Activated CD8-positive, alpha-beta T cell treated with anti-CD3 and anti-CD28 coated beads, Interleukin-2, amount 10 ng/mL, durations not matched to agents 7 days and 5 days (primary cell): ENCODE data around the gene RTN4R. TPM values are rescaled to one million over a fixed set of nuclear protein-coding genes. Genes with fewer than 3 reads are reported as not detected.

ENCODE experiments used
- ATAC-seq: fragments of 150-1000 bp; cut with Tn5 transposase; one replicate; pipeline ENCODE4 v1.10.0; 2021; ENCODE audit warnings: moderate library complexity
- CTCF ChIA-PET: fragments of 350-600 bp; sonication (Branson Sonifier 250); formaldehyde crosslinking; loops from one replicate; lab custom pipeline; 2021; ENCODE audit warnings: antibody characterized with exemption; lab: Charles Lee
- POLR2A ChIA-PET: fragments of 350-600 bp; sonication (Branson Sonifier 250); formaldehyde crosslinking; loops from one replicate; lab custom pipeline; 2021; ENCODE audit warnings: antibody characterized with exemption; lab: Charles Lee
- DNase-seq: peaks from one replicate; pipeline ENCODE4 v3.0.0-alpha.2; 2020
- H3K27ac Mint-ChIP-seq: one replicate; pipeline ENCODE4 v1.8.0; 2021; ENCODE audit warnings: mild to moderate bottlenecking, mixed read lengths
- H3K27me3 Mint-ChIP-seq: one replicate; pipeline ENCODE4 v1.8.0; 2021; ENCODE audit warnings: low read depth, mixed read lengths
- H3K36me3 Mint-ChIP-seq: one replicate; pipeline ENCODE4 v1.8.0; 2021; ENCODE audit warnings: low read depth, mixed read lengths
- H3K4me1 Mint-ChIP-seq: one replicate; pipeline ENCODE4 v1.8.0; 2021; ENCODE audit warnings: low read depth, mixed read lengths
- H3K4me3 Mint-ChIP-seq: one replicate; pipeline ENCODE4 v1.8.0; 2021; ENCODE audit warnings: mild to moderate bottlenecking, mixed read lengths
- H3K9me3 Mint-ChIP-seq: one replicate; pipeline ENCODE4 v1.8.0; 2022; ENCODE audit warnings: mixed read lengths; ENCODE audit not compliant: insufficient read depth
- microRNA-seq: library from miRNA; unstranded; fragments of <30 nt; microRNA quantifications from one replicate; pipeline ENCODE4 v1.2.0, GENCODE V29; 2022
- total RNA-seq, 2 experiments: library from RNA; stranded (reverse); gene quantifications; one replicate each; pipeline ENCODE4 v1.2.3, GENCODE V29; 2021

The RTN4R gene
- total RNA-seq, 2 experiments from 2014 or later = 3.7 to 3.8 TPM

DNA sequence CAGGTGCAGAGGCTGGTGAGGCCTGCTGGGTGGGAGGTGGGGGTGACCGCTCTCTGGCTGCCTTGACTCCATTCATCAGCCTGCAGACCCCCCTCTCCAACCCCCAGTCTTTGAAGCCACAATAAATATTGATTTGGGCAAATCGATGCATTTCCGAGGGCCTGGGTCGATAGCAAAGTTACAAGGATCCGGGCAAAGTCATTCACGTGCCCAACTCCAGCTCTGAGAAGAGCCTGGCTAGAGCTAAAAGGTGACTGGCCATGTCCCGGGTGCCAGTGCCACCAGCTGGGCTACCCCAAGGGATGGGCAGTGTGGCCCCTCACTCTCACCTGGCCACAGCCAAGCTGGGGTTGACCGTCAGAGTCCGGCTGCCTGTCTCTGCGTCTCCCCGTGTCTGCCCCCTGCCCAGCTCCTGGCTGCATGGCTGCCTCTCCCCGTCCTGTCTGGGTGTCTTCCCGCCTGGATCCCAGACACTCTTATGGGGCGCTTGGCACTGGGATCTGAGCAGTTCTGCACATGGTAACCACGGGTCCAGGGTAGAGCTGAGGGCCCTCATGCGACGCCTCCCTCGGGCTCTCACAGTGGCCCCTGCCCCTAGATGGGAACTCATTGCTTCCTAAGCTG, 70.6 kb downstream of the RTN4R start:
- no peak overlapping the region for H3K27ac Mint-ChIP-seq
- no peak for ATAC-seq
- POLR2A ChIA-PET = no interaction called here
- no peaks in the 10 kb centered on the region for H3K4me1 Mint-ChIP-seq
- no peaks in the 10 kb centered on the region for H3K9me3 Mint-ChIP-seq
- CTCF ChIA-PET = no interaction called here
- H3K4me3 Mint-ChIP-seq = no peak overlapping the region
- H3K36me3 Mint-ChIP-seq = no peaks in the 10 kb centered on the region
- DNase-seq = no peak
- no peaks in the 10 kb centered on the region for H3K27me3 Mint-ChIP-seq

DNA sequence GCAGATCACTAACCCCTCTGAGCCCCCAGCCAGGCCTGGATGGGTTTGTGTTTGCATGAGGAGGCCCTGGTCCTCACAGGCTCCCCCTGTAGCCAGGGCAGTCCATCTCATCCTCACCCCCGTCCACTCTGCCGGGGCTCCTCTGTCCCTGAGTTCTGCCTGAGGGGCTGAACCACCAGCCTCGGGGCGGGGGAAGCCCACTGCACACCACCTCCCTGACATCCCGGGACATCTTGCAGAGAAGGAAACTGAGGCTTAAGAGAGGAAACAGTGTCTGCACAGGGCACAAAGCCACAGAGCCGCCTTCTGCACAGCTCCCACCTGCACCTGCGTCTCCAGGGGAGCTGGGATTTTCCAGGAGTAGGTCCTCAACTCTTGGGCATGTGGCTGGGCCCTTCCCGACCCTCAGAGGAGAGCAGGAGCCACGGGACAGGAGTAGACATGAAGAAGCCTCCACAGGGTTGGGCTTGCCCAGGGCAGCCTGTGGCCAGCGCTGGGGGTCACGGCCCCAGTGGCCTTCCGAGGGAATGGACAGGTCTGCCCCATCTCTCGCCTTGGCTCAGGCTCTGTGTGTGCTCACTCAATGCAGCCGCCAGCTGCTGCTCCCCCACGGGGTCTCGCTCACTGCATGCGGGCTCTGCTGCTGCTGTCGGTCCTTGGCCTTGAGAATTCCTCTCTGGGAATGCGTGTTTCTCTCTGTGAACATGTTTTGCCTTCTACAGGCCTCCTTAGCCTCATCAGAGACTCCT, 71.8 kb downstream of the RTN4R start:
- H3K4me1 Mint-ChIP-seq = no peaks in the 10 kb centered on the region
- ATAC-seq = no peak
- H3K4me3 Mint-ChIP-seq = no peak overlapping the region
- ChIA-PET POLR2A (no interaction called here), CTCF (no interaction called here)
- no peaks in the 10 kb centered on the region for H3K9me3 Mint-ChIP-seq
- no peak overlapping the region for H3K27ac Mint-ChIP-seq
- DNase-seq = no peak
- H3K36me3 Mint-ChIP-seq = no peaks in the 10 kb centered on the region
- no peaks in the 10 kb centered on the region for H3K27me3 Mint-ChIP-seq

DNA sequence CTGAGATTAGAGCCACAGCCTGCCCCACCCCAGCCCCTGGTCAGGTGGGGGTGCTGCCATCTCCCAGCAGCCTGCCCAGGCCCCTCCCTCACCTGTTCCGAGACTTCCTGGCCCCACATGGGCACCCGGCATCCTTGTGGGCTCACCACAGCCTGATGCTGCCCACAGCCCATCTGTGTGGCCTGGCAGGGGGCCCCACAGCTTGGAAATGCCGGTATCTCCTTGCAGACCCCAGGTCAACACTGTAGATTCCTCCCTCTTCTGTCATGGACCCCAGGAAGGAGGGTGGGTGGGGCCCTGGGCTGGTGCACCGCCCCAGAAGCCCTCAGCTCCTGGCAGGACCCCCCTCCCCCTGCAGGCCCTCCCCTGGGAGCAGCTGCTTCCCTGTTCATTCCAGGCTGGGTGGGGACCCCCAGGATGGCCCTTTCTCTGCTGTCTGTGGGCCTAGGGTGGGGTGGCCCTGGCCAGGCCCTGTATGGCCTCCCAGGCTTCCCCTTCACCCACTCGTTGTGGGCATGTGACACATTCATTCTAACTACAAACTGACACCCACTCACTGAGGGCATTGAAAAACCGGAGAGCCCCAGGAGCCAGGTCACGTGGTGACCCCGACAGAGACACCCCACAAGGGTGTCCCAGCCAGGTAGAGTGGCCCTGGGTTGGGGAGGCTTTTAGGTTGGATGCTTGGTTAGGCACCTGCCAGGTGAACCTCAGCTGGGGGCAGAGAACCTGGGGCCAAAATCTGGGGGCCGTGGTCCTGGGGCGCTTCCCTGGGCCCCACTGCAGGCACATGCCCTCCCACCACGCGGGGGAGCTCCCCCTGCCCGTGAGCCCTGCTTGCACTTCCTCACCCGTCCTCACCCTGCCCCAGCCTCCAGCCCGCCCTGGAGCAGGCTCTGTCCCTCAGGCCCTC, 73.2 kb downstream of the RTN4R start:
- CTCF ChIA-PET = no interaction called here

DNA sequence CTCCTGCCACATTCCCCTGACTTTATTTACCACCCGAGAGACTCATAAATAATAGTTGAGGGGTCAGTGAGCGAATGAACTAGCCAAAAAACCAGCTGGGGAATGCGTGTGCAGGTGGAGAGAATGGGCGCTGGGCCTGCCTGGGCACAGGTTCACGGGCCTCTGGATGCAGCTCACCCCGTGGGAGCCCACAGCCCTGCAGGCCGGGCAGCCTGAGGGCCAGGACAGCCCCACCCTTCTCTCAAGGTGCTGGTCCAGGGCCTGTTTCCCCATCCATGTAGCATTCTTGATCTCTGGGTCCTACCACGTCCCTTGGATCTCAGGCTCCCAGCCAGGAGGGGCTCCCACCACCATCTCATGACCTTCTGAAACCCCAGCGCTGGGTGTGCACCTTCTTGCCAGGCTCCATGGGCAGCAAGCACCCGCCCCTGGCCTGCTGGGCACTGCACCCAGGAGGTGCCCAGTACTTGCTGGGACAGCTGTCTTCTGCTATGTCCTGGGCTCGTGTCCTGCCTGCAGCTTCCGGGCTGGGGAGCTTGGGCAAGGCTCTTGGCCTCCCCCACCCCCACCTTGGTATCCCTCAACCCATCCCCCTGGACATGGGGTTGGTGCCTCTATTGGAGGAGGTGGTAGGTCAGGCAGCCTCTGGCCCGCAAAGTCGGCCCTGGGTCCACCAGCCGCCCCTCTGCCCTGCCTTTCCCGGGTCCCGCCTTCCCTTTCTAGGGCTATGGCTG, 74.2 kb downstream of the RTN4R start:
- no peaks in the 10 kb centered on the region for H3K4me1 Mint-ChIP-seq
- no peak overlapping the region for H3K4me3 Mint-ChIP-seq
- ChIA-PET POLR2A (no interaction called here), CTCF (no interaction called here)
- no peaks in the 10 kb centered on the region for H3K36me3 Mint-ChIP-seq
- no peak for DNase-seq
- no peak overlapping the region for H3K27ac Mint-ChIP-seq
- no peaks in the 10 kb centered on the region for H3K9me3 Mint-ChIP-seq
- no peak for ATAC-seq
- no peaks in the 10 kb centered on the region for H3K27me3 Mint-ChIP-seq

More for the DNA sequence above, 73.2 kb downstream of the RTN4R start:
- Mint-ChIP-seq H3K9me3 (no peaks in the 10 kb centered on the region), H3K36me3 (no peaks in the 10 kb centered on the region), H3K4me3 (no peak overlapping the region), H3K4me1 (no peaks in the 10 kb centered on the region), H3K27ac (no peak overlapping the region), H3K27me3 (no peaks in the 10 kb centered on the region)
- POLR2A ChIA-PET = no interaction called here
- DNase-seq = no peak
- no peak for ATAC-seq

DNA sequence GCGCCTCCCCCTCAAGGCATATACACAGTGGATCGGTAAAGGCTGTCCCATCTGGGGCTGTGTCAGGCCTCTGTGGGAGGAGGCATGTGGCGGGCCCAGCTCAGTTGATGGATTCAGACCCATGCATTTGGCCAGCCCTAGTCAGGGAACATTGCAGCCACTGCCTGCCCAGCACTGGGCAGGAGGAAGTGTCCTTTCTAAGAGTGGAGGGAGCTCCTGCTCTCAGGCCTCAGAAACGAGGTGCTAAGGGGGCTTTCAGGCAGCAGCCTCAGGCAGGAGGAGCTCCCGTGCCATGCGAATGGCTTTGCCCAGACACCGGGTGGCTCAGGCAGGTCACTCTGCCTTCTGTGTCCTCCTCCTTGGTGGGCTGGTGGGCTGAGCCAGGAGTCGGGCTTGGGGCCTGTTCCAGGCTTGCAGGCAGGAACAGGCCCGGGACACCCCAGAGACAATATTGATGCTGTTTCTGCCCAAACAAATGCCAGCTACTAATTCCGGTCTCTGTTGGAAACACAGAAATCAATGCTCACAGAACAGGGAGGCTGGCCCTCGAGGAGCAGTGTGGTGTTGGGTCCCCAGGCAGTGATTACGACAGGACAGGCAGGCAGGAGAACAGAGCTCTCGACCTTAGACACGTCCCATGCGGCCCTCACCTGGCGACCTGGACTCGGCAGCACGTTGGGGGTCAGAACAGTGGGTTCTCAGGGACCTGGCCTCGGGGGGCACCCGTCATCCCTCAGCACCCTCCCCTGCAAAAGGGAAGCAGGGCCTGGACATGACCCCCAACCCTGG, 75.0 kb downstream of the RTN4R start:
- DNase-seq (no peak), ATAC-seq (no peak)
- Mint-ChIP-seq H3K36me3 (no peaks in the 10 kb centered on the region), H3K4me1 (no peaks in the 10 kb centered on the region), H3K27me3 (no peaks in the 10 kb centered on the region), H3K27ac (no peak overlapping the region), H3K4me3 (no peak overlapping the region), H3K9me3 (no peaks in the 10 kb centered on the region)
- CTCF ChIA-PET = no interaction called here
- POLR2A ChIA-PET = no interaction called here

DNA sequence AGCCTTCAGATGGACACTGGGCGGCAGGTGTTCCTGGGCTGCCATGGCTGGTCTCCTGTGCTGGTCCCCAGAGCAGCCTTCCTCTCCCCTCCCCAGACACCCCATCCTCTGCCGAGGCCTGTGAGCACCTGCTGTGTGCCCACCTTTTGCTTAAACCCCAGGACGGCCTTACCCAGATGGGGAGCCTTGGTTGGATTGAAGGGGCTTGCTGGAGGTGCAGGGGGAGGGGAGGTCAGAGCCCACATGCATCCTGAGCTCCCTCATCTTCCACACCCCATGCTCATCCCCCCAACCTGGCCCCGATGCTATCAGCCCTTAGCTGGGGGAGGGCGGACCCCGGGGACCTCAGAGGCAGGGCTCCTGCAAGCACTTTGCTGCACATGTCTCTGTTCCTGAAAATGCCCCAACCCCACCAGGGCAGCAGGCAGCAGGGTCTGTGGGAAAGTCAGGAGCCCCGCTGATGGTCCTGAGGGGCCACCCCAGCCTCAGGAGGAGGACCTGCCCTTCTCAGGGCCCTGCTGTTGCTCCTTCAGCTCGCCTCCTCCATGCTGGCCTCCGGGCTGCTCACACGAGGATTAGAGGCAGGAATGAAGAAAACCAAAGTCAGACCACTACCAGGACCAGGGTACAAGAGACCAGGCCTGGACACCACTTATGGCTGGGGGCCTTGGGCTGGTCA, 75.7 kb downstream of the RTN4R start:
- no peaks in the 10 kb centered on the region for H3K4me1 Mint-ChIP-seq
- H3K9me3 Mint-ChIP-seq = no peaks in the 10 kb centered on the region
- ChIA-PET CTCF (no interaction called here), POLR2A (interaction anchor here (0.6 kb wide), 1 partner anchor 203 kb away, joined by 3 read pairs; no protein-coding TSS in a partner anchor)
- H3K27ac Mint-ChIP-seq = no peak overlapping the region
- DNase-seq (no peak), ATAC-seq (no peak)
- H3K36me3 Mint-ChIP-seq = no peaks in the 10 kb centered on the region
- H3K4me3 Mint-ChIP-seq = no peak overlapping the region
- H3K27me3 Mint-ChIP-seq = no peaks in the 10 kb centered on the region

DNA sequence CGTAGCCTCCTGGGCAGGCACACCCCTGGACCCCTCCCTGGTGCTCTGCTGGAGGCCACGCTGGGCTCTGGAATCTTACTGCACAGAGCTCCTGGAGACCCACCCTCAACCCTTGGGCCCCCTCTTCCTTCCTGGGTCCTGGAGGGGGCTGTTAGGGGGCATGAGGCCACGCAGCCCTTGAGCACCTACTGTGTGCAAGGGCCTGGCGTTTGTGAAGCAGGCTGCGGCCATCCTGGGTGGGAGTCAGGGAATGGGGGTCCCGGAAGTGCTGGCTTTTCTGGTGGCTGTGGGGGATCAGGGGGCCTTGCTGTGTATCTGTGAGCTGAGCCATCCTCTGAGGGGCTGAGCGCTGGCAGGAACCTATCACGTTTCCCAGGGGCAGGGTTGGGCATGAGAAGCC, 76.3 kb downstream of the RTN4R start:
- Mint-ChIP-seq H3K4me1 (no peaks in the 10 kb centered on the region), H3K4me3 (no peak overlapping the region), H3K27me3 (no peaks in the 10 kb centered on the region), H3K9me3 (no peaks in the 10 kb centered on the region), H3K27ac (no peak overlapping the region), H3K36me3 (no peaks in the 10 kb centered on the region)
- ATAC-seq (no peak), DNase-seq (no peak)
- CTCF ChIA-PET = no interaction called here
- POLR2A ChIA-PET = no interaction called here

Small RNA genes lying within 50 kb of the gene (microRNA-seq; reads per million reads assigned to microRNA genes)
- gene MIR1286 = not detected

Other genes with a start within 250 kb of the RTN4R start
- 10 to 100 TPM; 39.1 to 43.3 TPM for gene TANGO2, start 247.2 kb downstream of the RTN4R start, total RNA-seq
- gene DGCR8, start 188.1 kb downstream of the RTN4R start, total RNA-seq = 10 to 100 TPM; 52.3 to 55.2 TPM
- gene RANBP1, start 152.2 kb downstream of the RTN4R start, total RNA-seq = 100 to 1,000 TPM; 320 to 332 TPM
- gene TRMT2A, start 151.1 kb downstream of the RTN4R start, total RNA-seq = 100 to 1,000 TPM in 1 of 2 experiments, 10 to 100 TPM in 1; 92.1 to 102 TPM
- gene ZDHHC8, start 136.5 kb downstream of the RTN4R start, total RNA-seq = 10 to 100 TPM; 60.5 to 65.5 TPM
- not detected for gene CCDC188, start 117.3 kb downstream of the RTN4R start, total RNA-seq
- 10 to 100 TPM; 50.4 to 56.3 TPM for gene DGCR6L, start 51.7 kb upstream of the RTN4R start, total RNA-seq
- gene ZNF74, start 125.8 kb upstream of the RTN4R start, total RNA-seq = 10 to 100 TPM in 1 of 2 experiments, 1 to 10 TPM in 1; 9.2 to 12.6 TPM
- 1 to 10 TPM in 1 of 2 experiments, under 1 TPM in 1; 0.76 to 1.2 TPM for gene SCARF2, start 169.5 kb upstream of the RTN4R start, total RNA-seq
- gene KLHL22, start 227.5 kb upstream of the RTN4R start, total RNA-seq = 10 to 100 TPM; 29.2 to 30.1 TPM
- gene MED15, start 239.3 kb upstream of the RTN4R start, total RNA-seq = 100 to 1,000 TPM; 155 to 161 TPM